ENCODE measurements around the gene TEX2. TPM values are rescaled to one million over a fixed set of nuclear protein-coding genes. Genes with fewer than 3 reads are reported as not detected.
A peak's percentile ranks its signal among the peaks of the same experiment; 100 is the strongest.

The TEX2 gene
- total RNA-seq, 4 donors from 2014 or later = 26.8 to 51.7 (median 44.9) TPM

GRCh38 chr17:64151016-64151368, 112.1 kb downstream of the TEX2 start:
- TF ChIP-seq CTCF (IDR thresholded peaks at IDR 0.05) (no peak), POLR2A (IDR thresholded peaks at IDR 0.05) (no peak)
- DNase-seq = no peak
- Histone ChIP-seq H3K4me3 (no peak overlapping the region), H3K27ac (no peak overlapping the region), H3K36me3 (peaks cover 0 to 36% (median 0%) of the 10 kb centered on the region in 3 donors), H3K4me1 (peaks cover 0 to 24% (median 3%) of the 10 kb centered on the region in 4 donors), H3K9me3 (no peaks in the 10 kb centered on the region), H3K27me3 (no peaks in the 10 kb centered on the region)

- Histone ChIP-seq H3K36me3 (peaks cover 0 to 36% (median 0%) of the 10 kb centered on the region in 3 donors), H3K9me3 (no peaks in the 10 kb centered on the region), H3K27ac (peak overlapping the region in 1 of 4 donors; percentile 27), H3K27me3 (no peaks in the 10 kb centered on the region), H3K4me3 (no peak overlapping the region), H3K4me1 (peaks cover 0 to 20% (median 3%) of the 10 kb centered on the region in 4 donors)
- DNase-seq = peak in 1 of 3 donors; percentile 55
- no peak for TF ChIP-seq CTCF (IDR thresholded peaks at IDR 0.05)
- no peak for TF ChIP-seq POLR2A (IDR thresholded peaks at IDR 0.05)
Measured at GRCh38 chr17:64150237-64151015, 112.6 kb downstream of the TEX2 start.

- no peak overlapping the region for H3K27ac ChIP-seq
- H3K4me1 ChIP-seq = peaks cover 0 to 20% (median 3%) of the 10 kb centered on the region in 4 donors
Measured at GRCh38 chr17:64149196-64149595, 113.9 kb downstream of the TEX2 start.

GRCh38 chr17:64148699-64149098, 114.4 kb downstream of the TEX2 start:
- no peaks in the 10 kb centered on the region for H3K27me3 ChIP-seq
- H3K9me3 ChIP-seq = no peaks in the 10 kb centered on the region
- H3K4me1 ChIP-seq = peaks cover 0 to 20% (median 3%) of the 10 kb centered on the region in 4 donors
- TF ChIP-seq CTCF (IDR thresholded peaks at IDR 0.05) (peak in 1 of 6 experiments; percentile 21), POLR2A (IDR thresholded peaks at IDR 0.05) (no peak)
- H3K4me3 ChIP-seq = no peak overlapping the region
- peaks cover 0 to 28% (median 0%) of the 10 kb centered on the region in 3 donors for H3K36me3 ChIP-seq
- peak overlapping the region in 1 of 4 donors; percentile 15 for H3K27ac ChIP-seq
- no peak for DNase-seq

More at GRCh38 chr17:64149196-64149595, 113.9 kb downstream of the TEX2 start:
- Histone ChIP-seq H3K27me3 (no peaks in the 10 kb centered on the region), H3K36me3 (peaks cover 0 to 33% (median 0%) of the 10 kb centered on the region in 3 donors), H3K4me3 (no peak overlapping the region), H3K9me3 (no peaks in the 10 kb centered on the region)
- no peak for TF ChIP-seq POLR2A (IDR thresholded peaks at IDR 0.05)
- no peak for TF ChIP-seq CTCF (IDR thresholded peaks at IDR 0.05)
- no peak for DNase-seq

- DNase-seq = no peak
- Histone ChIP-seq H3K36me3 (peaks cover 0 to 23% (median 0%) of the 10 kb centered on the region in 3 donors), H3K9me3 (no peaks in the 10 kb centered on the region), H3K27ac (peak overlapping the region in 2 of 4 donors; percentile 9 to 15), H3K4me3 (no peak overlapping the region), H3K27me3 (no peaks in the 10 kb centered on the region), H3K4me1 (peaks cover 0 to 20% (median 3%) of the 10 kb centered on the region in 4 donors)
- TF ChIP-seq CTCF (IDR thresholded peaks at IDR 0.05) = no peak
Measured at GRCh38 chr17:64148017-64148631, 114.9 kb downstream of the TEX2 start.

All from Peyer's patch (tissue), 4 donors.